GM18861 (cell line): ENCODE measurements around the gene TAP2.

Experiments used
- ATAC-seq: cut with Tn5 transposase; IDR thresholded peaks from one replicate; pipeline ENCODE4 v1.9.1; 2021; ENCODE audit not compliant: unreplicated experiment

TAP2 gene

DNA sequence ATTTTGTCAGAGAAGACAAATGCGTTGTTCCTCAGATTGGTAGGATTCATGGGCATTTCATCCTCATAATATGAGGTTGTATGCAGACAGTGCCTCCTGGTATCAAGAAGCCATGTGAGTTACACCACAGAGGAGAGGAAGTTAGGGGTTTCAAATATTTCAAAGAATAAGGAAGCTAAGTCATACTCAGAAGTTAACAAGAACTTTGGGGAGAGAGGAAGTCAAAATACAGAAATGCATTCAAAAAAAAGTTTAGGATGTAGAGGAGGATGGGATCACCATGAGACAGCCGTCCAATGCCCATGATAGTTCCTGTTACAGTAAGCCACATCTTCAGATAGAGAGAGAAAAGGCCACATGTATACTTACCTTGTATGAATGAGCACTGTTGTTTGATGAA lies 44.0 kb downstream of the TAP2 start:
- no peak for ATAC-seq

GRCh38 chr6:32792901-32793435 lies 45.6 kb downstream of the TAP2 start:
- ATAC-seq = no peak

- no peak for ATAC-seq
Measured at GRCh38 chr6:32790306-32790705, 48.2 kb downstream of the TAP2 start.
